GM20000 (cell line): ENCODE results near the gene ANKH.

Experiments
- DNase-seq: peaks from one replicate; pipeline ENCODE4 v3.0.0; 2012; ENCODE audit warnings: low spot score
- TF ChIP-seq, protein P1 (sequence below): IDR thresholded peaks from 2 replicates; pipeline ENCODE4 v1.5.1; 2012; ENCODE audit warnings: mild to moderate bottlenecking, control low read depth; ENCODE audit errors: extremely low read depth, missing control alignments

ANKH gene

DNA sequence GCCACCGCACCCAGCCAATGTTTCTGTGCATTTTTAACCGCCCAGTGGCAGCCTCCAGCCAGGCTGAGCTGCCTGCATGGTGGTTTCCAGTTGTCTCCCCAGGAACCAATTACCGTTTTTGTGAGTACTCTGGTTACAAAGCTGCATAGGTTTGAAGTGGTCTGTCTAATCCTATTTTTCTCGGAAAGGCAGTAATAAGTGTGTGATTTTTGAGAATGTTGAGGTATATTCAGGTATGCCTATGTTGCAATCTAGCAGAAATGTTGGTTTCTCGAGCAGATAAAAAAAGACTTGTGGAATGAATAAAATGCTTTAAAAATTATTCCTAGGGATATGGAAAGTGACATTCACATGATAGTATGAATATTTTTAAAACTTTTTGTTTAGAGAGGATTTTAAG is 41.5 kb upstream of the ANKH start:
- TF ChIP-seq, protein P1, sequence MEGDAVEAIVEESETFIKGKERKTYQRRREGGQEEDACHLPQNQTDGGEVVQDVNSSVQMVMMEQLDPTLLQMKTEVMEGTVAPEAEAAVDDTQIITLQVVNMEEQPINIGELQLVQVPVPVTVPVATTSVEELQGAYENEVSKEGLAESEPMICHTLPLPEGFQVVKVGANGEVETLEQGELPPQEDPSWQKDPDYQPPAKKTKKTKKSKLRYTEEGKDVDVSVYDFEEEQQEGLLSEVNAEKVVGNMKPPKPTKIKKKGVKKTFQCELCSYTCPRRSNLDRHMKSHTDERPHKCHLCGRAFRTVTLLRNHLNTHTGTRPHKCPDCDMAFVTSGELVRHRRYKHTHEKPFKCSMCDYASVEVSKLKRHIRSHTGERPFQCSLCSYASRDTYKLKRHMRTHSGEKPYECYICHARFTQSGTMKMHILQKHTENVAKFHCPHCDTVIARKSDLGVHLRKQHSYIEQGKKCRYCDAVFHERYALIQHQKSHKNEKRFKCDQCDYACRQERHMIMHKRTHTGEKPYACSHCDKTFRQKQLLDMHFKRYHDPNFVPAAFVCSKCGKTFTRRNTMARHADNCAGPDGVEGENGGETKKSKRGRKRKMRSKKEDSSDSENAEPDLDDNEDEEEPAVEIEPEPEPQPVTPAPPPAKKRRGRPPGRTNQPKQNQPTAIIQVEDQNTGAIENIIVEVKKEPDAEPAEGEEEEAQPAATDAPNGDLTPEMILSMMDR = no peak

DNA sequence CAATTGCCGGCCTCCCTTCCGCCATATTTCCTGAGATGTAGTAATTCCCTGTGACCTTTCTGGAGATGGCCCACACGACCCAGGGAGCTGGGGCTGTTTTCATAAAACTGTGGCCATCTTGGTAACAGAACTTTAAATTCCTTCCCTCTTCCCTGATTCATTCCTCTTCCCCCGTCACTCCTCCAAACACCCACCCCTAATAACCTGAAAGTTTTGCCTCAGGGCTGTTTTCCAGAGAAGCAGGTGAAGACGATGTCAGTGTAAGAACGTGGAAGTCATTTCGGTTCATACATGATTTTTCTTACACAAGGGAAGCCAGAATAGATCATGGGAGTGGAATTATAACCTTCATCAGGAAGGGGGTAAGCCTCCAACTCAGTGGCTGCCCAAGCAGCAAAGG is 40.6 kb upstream of the ANKH start:
- DNase-seq = no peak
- TF ChIP-seq, protein P1 = no peak

More for the DNA sequence above, 41.5 kb upstream of the ANKH start:
- DNase-seq = no peak

DNA sequence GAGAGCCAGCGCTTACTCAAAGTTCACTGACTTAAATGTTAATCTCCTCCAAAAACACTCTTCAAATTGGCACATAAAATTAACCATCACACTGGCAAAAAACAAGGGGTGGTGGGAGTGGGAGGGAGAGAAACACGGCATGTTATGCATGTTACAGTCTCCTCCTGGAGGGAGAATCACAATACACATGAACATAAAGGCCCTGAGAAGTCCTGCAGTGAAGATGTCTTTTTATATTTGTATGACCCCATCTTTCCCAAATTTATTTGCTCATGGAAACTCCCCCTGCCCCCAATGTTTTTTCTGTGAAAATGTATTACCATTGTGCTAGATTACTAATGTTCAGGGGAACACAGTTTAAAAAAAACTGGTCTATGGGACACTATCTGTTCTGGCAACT is 37.8 kb upstream of the ANKH start:
- DNase-seq = no peak
- TF ChIP-seq, protein P1 = no peak

DNA sequence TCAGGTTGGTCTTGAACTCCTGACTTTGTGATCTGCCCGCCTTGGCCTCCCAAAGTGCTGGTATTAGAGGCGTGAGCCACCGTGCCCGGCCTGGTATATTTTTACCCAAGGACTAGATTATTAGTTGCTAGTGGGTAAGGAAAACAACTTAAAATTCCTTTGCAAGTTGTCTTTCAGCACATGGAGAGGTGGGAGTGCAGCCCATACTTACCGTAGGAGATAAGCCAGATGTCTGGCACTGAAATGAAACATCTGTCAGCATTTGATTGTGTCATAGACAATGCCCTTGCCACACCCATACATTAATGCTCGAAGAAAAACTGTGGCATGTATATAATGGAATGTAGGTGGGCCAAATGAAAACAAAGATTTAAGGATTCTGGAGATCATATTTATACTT is 36.6 kb upstream of the ANKH start:
- DNase-seq = no peak
- TF ChIP-seq, protein P1 = no peak

DNA sequence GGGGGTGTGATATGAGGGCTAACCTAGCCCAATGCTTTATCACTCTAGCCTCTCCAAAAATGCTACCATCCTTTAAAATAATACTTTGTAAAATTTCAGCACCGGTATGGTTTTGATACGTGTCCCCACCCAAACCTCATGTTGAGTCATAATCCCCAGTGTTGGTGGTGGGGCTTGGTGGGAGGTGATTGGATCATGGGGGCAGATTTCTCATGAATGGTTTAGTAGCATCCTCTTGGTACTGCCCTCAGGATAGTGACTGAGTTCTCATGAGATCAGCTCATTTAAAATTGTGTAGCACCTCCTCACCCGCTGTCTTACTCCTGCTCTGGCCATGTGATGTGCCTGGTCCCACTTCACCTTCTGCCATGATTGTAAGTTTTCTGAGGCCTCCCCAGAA is 35.0 kb upstream of the ANKH start:
- TF ChIP-seq, protein P1 = no peak
- DNase-seq = no peak

DNA sequence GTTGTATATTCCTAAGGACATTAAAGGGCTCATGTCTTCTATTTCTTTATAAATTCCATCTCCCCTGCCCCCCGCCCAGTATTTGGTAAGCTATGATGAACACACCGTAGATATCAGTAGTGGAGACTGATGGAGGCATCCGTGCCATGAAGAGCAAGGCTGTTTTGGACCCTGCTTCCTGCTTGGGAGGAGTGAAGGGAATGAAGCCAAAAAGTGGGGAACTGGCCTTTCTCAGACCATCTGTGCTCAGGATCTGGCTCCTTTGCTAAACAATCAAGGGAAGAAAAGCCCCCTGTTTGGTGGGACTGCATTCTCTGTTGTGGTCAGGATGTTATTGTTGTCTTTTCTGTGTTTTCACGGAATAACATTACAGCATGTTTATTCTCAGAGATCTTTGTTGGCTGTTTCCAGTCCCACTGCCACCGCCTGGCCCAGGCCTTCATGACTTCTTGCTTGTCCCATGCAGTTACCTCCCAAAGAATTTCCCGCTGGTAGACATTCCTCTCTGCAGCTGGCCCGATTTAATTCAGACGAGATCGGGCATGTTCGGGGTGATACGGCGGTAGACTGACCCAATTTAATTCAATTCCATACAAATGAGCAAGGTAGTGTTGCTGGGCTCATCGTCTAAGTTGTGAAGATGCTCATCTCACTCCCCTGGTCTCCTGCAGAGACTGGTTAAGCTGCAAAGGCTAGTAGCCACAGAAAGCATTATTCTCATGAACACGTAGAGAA is 31.4 kb upstream of the ANKH start:
- TF ChIP-seq, protein P1 = no peak
- no peak for DNase-seq

DNA sequence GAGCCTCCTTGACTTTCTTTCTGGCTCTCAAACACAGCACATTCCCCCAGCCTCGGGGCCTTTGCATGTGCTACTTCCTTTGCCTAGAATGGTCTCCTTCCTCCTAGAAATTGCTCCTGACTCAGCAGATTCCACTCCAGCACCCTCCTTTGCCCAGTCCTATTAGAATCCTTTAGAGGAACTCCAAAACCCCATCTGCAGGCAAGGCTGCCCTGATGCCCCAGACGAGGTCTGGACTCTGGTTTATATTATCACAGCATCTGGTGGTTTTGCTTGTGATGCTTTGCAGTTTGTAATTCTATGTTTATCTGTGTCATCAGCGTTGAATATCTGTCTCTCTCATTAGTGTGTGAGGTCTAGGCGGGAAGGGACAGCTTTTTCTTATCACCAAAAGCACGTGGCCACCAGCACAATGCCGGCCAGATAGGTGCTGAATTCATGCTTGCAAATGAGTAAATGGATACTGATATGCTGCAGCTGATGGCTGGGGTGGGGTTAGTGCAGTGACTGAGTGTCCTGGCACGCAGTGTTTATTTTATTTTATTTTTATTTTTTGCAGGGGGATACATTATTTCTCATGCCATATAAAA is 30.0 kb upstream of the ANKH start:
- TF ChIP-seq, protein P1 = no peak
- DNase-seq = no peak
